Cardiac fibroblast (primary cell): ENCODE results near the gene TMEM208.

ENCODE experiments used
- DNase-seq, 2 donors: peaks; one replicate each; pipeline versions ENCODE4 v3.0.0 to v3.0.0-alpha.2; 2010; ENCODE audit warnings: low read depth in 2 of 2
- H3K4me3 ChIP-seq, 2 donors: replicated peaks in 1 of 2; 1 replicate in 1 of 2; 2 replicates in 1 of 2; pipeline ENCODE4 v1.5.1; 2011; ENCODE audit warnings: low read depth in 2 of 2, low read length in 2 of 2, mild to moderate bottlenecking in 2 of 2, moderate library complexity in 1 of 2
- CTCF ChIP-seq: IDR thresholded peaks from one replicate; pipeline ENCODE4 v1.5.1; 2011; ENCODE audit warnings: low read depth, mild to moderate bottlenecking, low read length, inconsistent platforms

The TMEM208 gene

GRCh38 chr16:67265834-67266233 lies 38.9 kb downstream of the TMEM208 start:
- TF ChIP-seq CTCF = no peak
- H3K4me3 ChIP-seq = no peak overlapping the region
- DNase-seq = no peak

- peak; percentile 91 to 97 for DNase-seq
- no peak for TF ChIP-seq CTCF
- H3K4me3 ChIP-seq = no peak overlapping the region
These were observed 41.2 kb downstream of the TMEM208 start for GRCh38 chr16:67268136-67268579.

GRCh38 chr16:67269766-67270165 lies 42.8 kb downstream of the TMEM208 start:
- DNase-seq = peak; percentile 52 to 63
- TF ChIP-seq CTCF = no peak
- no peak overlapping the region for H3K4me3 ChIP-seq

GRCh38 chr16:67270931-67271338 lies 44.0 kb downstream of the TMEM208 start:
- DNase-seq = no peak
- no peak for TF ChIP-seq CTCF
- no peak overlapping the region for H3K4me3 ChIP-seq

GRCh38 chr16:67271446-67271845 lies 44.5 kb downstream of the TMEM208 start:
- H3K4me3 ChIP-seq = no peak overlapping the region
- no peak for DNase-seq
- no peak for TF ChIP-seq CTCF

GRCh38 chr16:67275321-67275720 lies 48.4 kb downstream of the TMEM208 start:
- DNase-seq = no peak
- no peak overlapping the region for H3K4me3 ChIP-seq
- TF ChIP-seq CTCF = no peak

GRCh38 chr16:67277294-67277998 lies 50.5 kb downstream of the TMEM208 start:
- no peak overlapping the region for H3K4me3 ChIP-seq
- DNase-seq = peak; percentile 98
- TF ChIP-seq CTCF = no peak
